SW480 (cell line): ENCODE data around the gene CPVL.
A peak's percentile ranks its signal among the peaks of the same experiment; 100 is the strongest.
"Not testable (repeated sequence)": the region's sequence is repeated elsewhere in the genome, so short reads cannot be mapped to it uniquely, and the experiment has no call there.

Experiments used
- DNase-seq: peaks from one replicate; pipeline ENCODE4 v3.0.0-alpha.2; 2016; ENCODE audit warnings: low spot score

The CPVL gene

DNA sequence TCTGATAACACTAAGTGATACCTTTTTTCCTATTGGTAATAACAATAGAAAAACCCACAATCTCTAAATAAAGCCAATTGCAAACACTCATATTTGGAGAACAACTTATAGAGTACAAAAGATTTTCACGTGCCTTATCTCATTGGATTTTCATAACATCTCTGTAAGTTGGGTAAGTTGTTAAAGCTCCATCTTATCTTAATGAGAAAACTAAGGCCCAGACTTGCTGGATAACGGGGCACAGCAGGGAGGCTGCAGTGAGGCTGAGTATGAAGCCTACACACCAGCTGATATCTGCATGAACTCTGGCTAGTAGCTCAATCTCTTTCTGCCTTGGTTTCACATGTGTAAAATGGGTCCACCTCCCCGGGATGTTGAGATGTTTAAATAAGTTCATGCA, 26.8 kb downstream of the CPVL start:
- no peak for DNase-seq

DNA sequence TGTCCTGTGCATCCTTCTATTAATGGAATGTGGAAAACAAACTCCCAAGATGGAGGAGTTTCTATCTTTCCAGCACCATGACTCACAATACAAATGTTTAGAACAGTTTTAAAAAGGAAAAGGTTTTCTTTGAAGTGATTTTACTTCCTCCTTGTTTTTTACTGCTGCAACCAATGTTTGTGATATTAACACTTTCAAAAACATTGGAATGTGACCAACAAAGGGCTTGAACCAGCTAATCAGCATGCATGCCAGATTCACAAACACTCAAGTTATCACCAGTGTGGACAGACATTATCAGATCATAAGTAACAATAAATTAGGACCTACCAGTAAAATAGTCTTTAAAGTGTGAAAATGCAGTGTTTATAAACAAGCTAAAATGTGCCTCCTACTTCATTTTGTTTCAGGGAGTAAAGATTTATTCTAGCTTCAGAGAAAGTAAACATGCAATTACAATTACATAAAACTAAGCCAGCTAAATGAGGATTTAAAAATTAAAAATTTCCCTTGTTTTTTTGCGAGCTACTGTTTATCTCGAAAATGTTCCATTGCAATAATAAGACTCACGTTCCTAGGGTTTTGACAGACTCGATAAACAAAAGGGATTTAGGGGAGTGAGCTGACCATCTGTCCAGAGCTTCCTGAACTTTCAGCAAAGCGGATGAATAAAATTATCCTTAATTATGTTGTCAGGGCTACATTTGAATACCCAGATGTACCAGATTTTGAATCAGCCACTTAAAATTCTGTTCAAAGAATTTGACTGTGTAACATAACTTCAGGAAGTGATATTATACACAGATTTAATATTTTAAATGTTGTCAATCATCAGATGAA, 29.8 kb downstream of the CPVL start:
- peak; percentile 34 for DNase-seq

DNA sequence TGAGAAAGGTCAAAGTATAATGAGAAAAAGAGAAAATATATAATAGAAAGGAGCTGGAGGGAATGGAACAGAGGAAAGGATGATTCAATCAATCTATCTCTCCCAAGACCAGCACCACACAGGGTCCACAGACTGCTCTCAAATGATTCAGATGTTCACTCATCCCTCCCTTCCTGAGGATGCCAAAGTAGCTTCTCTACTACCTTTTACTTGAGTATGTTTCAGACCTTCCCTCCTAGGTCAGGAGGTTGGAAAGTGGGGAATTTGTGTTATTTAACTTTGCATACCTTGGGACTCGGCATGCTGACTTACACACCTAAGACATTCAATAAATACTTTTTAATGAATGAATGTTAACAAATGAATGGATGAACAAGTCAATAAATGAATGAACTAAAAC, 30.6 kb downstream of the CPVL start:
- DNase-seq, result no peak

DNA sequence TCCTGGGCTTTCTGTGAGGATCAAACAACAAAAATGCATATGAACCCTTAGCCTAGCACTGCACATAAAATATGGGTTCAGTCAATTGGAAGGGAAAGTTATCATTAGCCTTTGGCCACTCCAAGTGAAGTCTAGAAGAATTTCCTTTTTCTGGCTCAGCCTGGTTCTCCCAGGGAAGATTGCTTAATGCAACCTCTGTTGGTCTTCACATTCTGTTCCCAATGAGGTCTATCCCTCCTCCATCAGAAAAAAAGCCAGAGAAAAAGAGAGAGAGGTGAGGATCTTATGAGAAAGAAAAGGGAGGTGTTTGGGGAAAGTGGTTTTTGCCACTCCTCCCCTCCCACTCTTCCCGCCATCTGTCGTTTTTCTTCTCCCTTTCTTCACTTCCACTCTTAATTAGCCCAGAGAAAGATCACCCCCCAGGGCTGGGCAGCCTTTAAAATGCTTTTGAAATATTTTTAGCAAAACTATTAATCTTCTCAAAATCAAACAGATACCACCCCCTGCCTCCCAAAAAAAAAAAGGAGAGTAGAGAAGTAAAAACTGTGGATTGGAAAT, 31.1 kb downstream of the CPVL start:
- DNase-seq, result no peak

DNA sequence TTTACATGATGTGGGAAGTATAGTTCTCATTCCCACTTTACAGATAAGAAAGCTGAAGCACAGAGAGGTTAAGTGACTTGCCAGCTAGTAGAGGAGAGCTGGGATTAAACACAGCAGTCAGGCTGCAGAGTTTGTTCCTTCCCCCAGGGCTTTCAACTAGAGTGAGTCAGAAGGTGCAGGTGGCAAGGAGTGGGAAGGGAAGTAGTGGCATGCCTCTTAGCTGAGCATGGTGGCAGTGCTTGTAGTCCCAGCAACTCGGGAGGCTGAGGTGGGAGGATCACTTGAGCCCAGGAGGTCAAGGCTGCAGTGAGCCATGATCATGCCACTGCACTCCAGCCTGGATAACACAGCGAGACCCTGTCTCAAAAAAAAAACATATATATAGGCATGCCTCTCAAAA, 32.1 kb downstream of the CPVL start:
- DNase-seq, result not testable (repeated sequence)

DNA sequence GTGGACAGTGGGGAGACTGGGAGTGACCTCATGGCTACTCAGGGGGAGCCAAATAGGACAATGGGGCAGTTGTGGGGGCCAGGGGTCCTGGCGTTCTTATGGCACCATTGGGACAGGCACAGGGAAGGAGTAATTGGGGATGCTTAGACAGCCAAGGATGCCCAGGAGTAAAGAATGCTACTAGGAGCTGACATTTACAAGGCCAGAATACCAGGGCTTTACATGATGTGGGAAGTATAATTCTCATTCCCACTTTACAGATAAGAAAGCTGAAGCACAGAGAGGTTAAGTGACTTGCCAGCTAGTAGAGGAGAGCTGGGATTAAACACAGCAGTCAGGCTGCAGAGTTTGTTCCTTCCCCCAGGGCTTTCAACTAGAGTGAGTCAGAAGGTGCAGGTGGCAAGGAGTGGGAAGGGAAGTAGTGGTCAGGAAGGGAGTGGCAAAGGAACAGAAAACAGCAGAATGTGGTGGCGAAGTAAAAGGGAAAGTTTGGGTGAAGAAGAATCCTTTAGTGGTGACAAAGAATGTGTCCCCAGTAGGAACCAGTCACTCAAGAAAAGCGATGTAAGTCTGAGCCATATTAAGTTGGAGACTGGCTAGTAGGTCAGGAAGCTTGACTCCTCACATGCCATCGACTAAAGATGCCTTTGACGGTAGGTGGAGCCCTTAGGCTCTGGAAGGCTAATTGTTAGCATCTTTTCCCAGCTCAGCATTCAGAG, 32.8 kb downstream of the CPVL start:
- peak; percentile 69 for DNase-seq

DNA sequence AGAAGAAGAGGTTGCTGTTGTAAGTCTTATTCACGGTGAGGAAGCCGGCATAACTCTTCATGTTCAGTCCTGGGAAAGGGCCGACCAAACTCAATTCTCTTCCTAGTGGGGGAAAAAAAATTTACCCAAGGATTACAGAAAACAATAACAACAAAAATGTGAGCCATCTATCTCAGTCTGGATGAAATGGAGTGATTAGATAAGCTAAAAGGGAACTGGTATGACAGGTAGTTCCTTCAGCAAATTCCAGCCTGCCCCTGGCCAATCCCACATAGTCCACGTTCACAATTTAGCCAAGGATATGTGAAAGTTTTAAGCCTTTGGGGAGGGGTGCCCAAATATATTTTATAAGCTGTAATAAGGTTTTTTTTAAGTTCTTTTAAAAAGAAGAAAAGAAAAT, 33.6 kb downstream of the CPVL start:
- no peak for DNase-seq

DNA sequence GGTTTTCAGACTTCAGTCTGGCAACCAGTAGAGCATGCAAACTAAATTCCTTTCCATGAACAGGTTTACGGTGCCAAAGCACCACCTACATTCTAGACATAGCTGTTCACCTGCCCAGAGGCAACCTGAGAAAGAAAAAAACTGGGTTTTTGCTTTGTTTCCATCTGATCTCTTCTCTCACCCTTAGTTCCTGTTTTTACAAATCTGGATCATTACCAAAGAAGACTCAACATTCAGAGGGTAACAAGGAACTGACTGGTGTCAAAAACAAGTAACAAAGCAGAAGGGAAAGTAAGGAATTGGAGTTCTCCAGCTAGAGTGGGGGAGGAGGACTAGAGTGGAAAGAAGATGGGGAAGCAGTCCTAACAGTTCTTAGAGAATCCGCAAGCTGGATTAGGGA, 36.4 kb downstream of the CPVL start:
- no peak for DNase-seq

DNA sequence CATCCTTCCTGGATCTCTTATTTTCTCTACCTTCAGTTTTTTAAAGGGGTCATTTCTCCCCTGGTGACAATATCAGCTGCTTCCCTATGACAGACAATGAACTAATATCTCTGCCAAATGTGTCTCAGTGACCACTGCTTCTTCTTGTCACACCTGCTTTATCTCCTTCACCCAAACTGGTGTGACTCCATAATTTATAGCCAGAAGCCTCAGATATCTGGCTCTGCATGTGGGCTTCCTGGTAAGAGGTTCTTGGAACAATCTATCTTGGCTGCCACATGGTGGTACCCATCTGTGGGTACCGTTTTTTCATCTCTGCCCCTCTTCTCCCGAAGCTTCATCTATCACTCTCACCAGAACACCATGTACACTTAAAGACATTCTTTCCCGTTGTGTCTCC, 37.0 kb downstream of the CPVL start:
- no peak for DNase-seq

DNA sequence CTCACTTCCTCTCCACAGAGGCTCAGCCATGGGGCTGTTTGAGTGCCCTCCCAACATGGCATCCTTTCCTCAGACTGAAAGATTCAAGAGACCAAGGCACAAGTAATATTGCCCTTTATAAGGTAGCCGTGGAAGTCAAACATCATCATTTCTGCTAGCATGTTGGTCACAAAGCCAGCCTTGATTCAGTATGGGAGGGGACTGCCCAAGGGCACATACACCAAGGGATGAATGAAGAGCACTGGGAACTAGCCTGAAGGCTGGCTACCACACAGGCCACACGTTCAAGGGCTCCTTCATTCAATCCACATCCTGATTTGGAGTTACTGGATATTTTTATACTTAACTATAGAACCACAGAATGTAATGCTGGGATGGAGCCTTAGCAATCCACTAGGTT, 39.3 kb downstream of the CPVL start:
- no peak for DNase-seq

DNA sequence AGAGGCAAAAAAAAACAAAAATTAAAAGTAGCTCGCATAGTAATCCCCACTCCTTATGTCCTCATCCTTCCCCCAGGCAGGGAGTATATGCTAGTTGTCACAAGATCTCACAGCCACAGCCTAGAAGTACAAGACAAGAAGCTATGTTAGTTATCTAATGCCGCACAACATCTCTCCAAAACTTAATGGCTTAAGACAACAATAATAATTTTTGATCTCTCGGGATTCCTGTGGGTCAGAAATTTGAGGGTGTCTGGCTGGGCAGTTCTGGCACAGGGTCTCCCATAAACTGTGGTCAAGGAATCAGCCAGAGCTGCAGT, 39.7 kb downstream of the CPVL start:
- DNase-seq, result no peak

DNA sequence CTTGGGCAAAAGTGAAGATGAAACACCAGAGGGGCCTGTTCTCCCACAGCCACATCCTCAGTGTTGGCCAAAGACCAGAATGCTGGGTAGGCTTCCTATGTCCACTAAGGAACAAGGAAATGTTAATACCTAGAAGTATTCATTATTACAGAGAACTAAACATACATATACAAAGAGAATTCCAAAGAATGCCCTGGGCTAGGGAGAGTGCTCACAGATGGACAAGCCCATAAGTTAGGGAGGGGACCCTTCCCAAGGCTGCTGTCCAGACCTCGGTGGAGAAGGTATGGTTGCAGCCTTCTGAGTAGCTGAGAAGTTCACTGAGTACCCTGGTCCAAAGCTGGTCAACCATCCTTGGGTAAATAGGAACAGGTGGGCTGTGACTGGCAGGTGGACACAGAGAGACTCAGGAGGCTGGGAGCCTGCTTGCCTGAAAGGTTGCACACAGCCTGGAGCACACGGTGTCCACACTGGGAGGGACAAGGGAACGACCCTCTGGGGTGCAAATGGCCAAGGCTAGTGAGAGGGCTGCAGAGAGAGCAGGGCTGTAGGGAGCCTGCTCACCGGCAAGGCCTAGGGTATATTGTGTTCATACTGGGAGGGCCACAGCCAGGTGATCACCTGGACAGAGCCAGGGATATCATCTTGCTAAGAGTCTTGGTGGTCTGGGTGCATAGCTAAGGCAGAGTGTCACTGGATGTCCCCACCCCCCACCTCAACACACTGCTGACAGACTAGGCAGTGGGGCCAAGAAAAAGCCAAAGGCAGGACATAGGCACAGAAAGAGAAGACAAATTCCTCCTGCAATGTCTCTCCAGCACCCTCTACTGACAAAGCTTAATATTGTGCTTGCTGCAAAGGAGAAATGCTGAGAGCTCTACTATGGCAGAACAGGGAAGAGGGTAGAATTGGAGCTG, 40.3 kb downstream of the CPVL start:
- peak; percentile 81 for DNase-seq

DNA sequence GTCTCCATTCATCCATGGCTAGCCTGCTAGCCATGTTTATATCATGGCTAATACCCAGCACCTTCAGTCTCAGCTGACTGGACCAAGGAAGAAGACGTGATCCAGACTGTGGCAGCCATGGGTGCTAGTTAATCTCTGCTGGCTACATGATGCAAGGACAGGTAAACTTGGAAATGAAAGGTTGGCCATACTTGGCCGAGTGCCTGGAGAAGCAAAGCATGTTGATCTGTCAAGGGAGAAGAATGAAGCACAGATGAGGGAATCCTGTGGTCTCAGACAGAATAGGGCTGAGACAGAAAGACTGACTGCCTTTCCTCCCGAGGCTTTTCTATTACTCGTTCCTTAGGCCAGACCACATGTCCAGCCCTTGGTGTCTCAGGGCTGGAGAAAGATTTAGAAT, 41.1 kb downstream of the CPVL start:
- peak; percentile 24 for DNase-seq

DNA sequence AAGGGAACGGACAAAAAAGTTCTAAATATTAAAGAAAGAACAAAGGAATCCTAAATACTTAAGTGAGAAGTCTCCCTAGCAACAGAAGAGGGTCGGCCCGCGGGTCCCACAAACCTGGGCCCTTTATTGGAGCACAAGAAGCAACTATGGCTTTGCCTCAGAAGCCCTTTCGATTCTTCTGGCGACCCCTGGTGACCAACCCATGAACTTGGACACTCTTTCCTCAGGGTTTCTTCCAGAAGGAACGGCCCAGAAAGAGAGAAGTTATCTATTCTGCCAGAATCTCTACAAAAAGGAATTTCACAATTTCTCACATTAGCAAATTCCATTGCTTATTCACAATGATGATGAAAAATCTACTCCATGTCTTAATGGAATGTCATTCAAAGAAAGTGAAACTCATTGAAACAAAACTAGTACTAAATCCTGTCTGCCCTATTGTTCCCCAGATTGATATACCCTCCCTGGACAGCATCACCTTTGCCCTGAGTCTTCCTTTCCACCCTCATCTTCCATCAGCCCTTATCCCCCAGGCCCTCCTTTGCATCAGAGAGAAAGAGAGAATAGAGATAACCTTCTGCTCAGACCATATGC, 43.7 kb downstream of the CPVL start:
- DNase-seq, result peak; percentile 73

DNA sequence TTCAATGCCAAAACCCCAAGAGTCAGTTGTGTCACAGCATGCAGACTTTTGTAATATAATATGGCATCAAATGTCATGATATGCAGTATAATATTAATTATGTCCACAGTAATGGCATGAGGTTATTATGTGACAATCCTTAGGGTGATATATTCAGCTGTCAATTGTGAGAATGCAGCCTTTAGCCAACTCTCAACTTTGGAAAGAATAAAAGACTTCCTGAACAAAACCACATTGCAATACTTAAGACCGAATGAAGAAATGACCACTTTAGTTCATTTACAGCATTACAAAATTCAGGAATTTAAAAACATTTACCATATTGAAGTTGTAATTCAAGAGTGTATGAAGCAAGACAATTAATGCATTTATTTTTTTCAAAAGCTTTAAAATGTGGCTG, 45.4 kb downstream of the CPVL start:
- no peak for DNase-seq

DNA sequence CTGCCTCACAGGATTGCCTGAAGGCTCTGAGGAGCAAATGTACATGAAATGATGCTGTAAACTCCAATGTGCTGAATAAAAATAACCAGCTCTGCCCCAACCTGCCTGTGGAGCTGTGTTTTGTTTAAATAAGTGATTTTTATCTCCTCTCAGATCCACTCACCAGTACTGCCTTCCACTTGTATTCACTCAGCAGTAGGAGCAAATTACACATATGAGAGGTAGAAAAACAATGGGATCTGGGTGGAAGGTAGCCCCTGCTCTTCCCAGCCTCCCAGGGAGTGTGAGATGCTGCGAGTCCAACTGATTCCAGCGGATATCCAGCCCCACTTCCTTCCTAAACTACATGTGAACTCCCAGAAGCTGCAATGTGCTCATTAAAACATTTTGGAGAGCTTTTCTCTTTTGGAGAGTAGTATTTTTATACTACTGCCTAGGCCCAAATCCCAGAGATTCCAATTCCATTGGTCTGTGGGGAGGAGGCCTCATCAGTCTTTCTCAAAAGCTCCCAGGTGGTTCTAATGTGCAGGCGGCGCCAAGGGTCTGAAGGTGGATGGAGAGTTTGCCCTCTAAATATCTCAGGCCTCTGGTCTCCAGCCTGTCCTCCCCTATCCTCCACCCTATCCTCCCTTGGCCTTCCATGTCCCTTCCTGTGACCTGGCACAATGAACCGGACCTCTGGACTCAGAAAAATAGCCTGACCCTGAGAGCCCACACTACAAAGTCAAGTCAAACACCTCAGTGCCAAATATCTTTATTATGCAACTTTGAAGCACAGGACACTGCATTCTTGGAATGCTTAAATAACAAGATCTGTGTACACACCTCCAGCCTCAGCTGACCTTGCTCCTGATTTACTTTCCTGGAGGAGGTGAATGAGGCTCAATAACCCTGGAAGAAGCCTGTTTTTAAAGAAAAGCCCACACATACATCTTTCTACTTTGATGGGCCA, 46.2 kb downstream of the CPVL start:
- DNase-seq, result no peak

DNA sequence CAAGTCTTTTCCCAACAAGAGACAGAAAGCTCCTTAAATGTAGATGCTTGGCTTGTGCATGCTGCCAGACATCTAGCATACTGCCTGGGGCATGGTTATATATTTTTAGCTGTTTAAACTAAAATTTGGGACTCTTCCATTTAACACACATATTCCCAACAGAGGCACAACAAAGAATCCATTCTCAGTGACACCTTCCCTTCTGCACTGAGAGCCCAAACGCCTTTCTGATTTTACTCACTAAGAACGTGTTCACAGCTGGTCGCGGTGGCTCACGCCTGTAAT, 49.9 kb downstream of the CPVL start:
- no peak for DNase-seq

DNA sequence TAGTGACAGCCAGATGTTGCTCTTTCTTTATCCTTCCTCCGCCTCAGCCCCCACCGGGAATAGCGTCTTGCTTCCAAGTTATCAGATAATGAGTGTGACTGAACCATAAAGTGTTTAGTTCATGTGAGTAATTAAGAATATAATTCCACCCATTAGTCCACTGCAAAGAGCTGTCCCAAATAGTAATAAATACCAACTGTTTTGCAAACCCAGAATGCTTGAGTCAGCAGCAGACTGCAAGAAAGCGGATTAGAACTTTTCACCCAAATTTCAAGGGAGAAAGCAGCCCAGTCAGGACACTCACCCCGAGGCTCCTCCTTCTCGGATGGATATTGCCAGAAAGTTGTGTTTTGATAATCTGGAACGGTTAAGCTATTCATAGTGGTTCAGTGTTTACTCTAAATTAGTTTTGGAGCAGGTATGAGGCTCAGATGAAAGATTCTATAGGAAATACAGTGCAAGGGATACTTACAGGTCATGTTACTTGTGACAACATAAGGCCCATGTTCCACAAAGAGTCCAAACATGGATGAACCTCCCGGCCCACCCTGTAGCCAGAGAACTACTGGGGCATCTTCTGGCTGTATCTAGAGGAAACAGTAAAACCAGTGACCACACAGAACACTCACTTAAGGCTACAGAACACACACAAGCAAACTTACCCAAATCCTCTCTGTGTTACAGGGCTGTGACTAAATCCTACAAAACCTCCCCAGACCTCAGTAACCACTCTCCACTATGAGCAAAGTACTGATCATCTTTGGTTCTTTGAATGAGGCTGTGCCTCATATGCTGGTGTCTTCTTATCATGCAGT, 50.5 kb downstream of the CPVL start:
- no peak for DNase-seq

DNA sequence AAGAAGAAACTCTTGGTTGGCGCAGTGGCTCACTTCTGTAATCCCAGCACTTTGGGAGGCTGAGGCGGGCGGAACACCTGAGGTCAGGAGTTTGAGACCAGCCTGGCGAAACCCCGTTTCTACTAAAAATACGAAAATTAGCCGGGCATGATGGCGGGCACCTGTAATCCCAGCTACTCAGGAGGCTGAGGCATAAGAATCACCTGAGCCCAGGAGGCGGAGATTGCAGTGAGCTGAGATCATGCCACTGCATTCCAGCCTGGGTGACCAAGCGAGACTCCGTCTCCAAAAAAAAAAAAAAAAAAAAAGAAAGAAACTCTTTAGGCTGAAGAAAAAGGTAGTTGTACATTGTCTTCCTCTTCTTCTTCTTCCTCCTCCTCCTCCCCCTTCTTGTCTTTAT, 53.2 kb downstream of the CPVL start:
- DNase-seq, result not testable (repeated sequence)

DNA sequence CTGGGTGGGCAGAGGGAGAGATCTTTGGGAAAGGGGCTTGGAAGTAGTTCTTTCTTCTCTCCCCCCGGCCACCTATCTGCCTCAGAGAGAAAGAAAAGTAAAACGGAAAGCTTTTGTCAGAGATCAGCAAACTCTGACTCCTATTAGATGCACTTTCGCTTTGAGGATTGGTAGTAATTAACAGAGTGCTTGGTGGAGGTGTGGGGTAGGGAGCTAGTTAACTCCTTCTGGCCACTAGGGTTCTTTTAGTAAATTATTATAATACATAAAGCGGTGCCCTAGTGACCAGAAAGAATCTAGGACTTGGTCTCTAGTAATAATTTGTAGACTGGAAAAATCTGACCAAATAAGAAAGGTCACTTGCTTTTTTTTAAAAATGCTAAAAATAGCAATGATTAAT, 54.6 kb downstream of the CPVL start:
- no peak for DNase-seq
